ENCODE data around the gene ANKRD28.
"Not testable (repeated sequence)": the region's sequence is repeated elsewhere in the genome, so short reads cannot be mapped to it uniquely, and the experiment has no call there.

Gene ANKRD28

GRCh38 chr3:15769256-15769915 lies 28.4 kb downstream of the ANKRD28 start:
- DNase-seq: no peak

GRCh38 chr3:15768421-15769255 lies 29.1 kb downstream of the ANKRD28 start:
- DNase-seq: no peak

- no peak for DNase-seq
Observed at GRCh38 chr3:15766406-15766805, 31.4 kb downstream of the ANKRD28 start.

GRCh38 chr3:15758295-15758694 lies 39.5 kb downstream of the ANKRD28 start:
- DNase-seq: no peak

GRCh38 chr3:15757824-15758223 lies 40.0 kb downstream of the ANKRD28 start:
- no peak for DNase-seq

- no peak for DNase-seq
Observed at GRCh38 chr3:15756505-15756904, 41.3 kb downstream of the ANKRD28 start.

- DNase-seq: no peak
Observed at GRCh38 chr3:15755780-15756179, 42.0 kb downstream of the ANKRD28 start.

GRCh38 chr3:15755181-15755580 lies 42.6 kb downstream of the ANKRD28 start:
- no peak for DNase-seq

- no peak for DNase-seq
Observed at GRCh38 chr3:15754047-15754446, 43.7 kb downstream of the ANKRD28 start.

- no peak for DNase-seq
Observed at GRCh38 chr3:15753056-15753710, 44.6 kb downstream of the ANKRD28 start.

- no peak for DNase-seq
Observed at GRCh38 chr3:15750879-15751278, 46.9 kb downstream of the ANKRD28 start.

- DNase-seq: no peak
Observed at GRCh38 chr3:15750143-15750542, 47.6 kb downstream of the ANKRD28 start.

- DNase-seq: not testable (repeated sequence)
Observed at GRCh38 chr3:15745896-15746295, 51.9 kb downstream of the ANKRD28 start.

- no peak for DNase-seq
Observed at GRCh38 chr3:15744176-15744575, 53.6 kb downstream of the ANKRD28 start.

GRCh38 chr3:15743587-15744009 lies 54.2 kb downstream of the ANKRD28 start:
- DNase-seq: no peak

GRCh38 chr3:15742236-15742635 lies 55.5 kb downstream of the ANKRD28 start:
- not testable (repeated sequence) for DNase-seq

- not testable (repeated sequence) for DNase-seq
Observed at GRCh38 chr3:15738616-15739005, 59.2 kb downstream of the ANKRD28 start.

- DNase-seq: no peak
Observed at GRCh38 chr3:15731024-15731423, 66.8 kb downstream of the ANKRD28 start.

- DNase-seq: no peak
Observed at GRCh38 chr3:15728766-15729165, 69.0 kb downstream of the ANKRD28 start.

GRCh38 chr3:15726881-15727280 lies 70.9 kb downstream of the ANKRD28 start:
- DNase-seq: no peak

GRCh38 chr3:15726043-15726442 lies 71.7 kb downstream of the ANKRD28 start:
- no peak for DNase-seq

- no peak for DNase-seq
Observed at GRCh38 chr3:15724446-15724845, 73.3 kb downstream of the ANKRD28 start.

GRCh38 chr3:15723624-15723884 lies 74.2 kb downstream of the ANKRD28 start:
- no peak for DNase-seq
